ENCODE results near the gene PLPP4. TPM values are rescaled to one million over a fixed set of nuclear protein-coding genes. Genes with fewer than 3 reads are reported as not detected.
A peak's percentile ranks its signal among the peaks of the same experiment; 100 is the strongest.

PLPP4 gene
- total and polyA plus RNA-seq, 5 donors from 2014 or later, result not detected

- H3K4me1 Mint-ChIP-seq, result peaks cover 2 to 17% (median 15%) of the 10 kb centered on the region in 4 donors
- H3K4me3 ChIP-seq (ENCODE audit: low read depth, low read length), result no peak overlapping the region
- peak overlapping the region in 1 of 3 donors; percentile 39 for H3K27ac Mint-ChIP-seq
- no peaks in the 10 kb centered on the region for H3K4me1 ChIP-seq (ENCODE audit: control insufficient read depth, insufficient read depth, low read length, poor library complexity, severe bottlenecking)
- peaks cover 11% of the 10 kb centered on the region for H3K27me3 Mint-ChIP-seq
- peak overlapping the region in 1 of 4 donors; percentile 8 for H3K4me3 Mint-ChIP-seq
- H3K9me3 Mint-ChIP-seq, result peaks cover 0 to 7% (median 2%) of the 10 kb centered on the region in 7 donors
- no peak for ATAC-seq (ENCODE audit: low read depth in 2 of 2)
- H3K27me3 ChIP-seq (ENCODE audit: control insufficient read depth, insufficient read depth, low read length), result no peaks in the 10 kb centered on the region
- peak in 1 of 3 donors; percentile 15 for DNase-seq
- no peaks in the 10 kb centered on the region for H3K36me3 ChIP-seq (ENCODE audit: control insufficient read depth, insufficient read depth, low read length)
- H3K9me3 ChIP-seq (ENCODE audit: control insufficient read depth in 2 of 2, low read length in 2 of 2), result no peaks in the 10 kb centered on the region
- H3K36me3 Mint-ChIP-seq, result no peaks in the 10 kb centered on the region
- no peak overlapping the region for H3K27ac ChIP-seq (ENCODE audit: insufficient read depth, low read length, poor library complexity, severe bottlenecking)
These were observed 151.0 kb downstream of the PLPP4 start for GRCh38 chr10:120607710-120608703.

GRCh38 chr10:120609006-120609405 is 152.0 kb downstream of the PLPP4 start:
- no peak overlapping the region for H3K4me3 ChIP-seq (ENCODE audit: low read depth, low read length)
- no peak for DNase-seq
- H3K4me1 ChIP-seq (ENCODE audit: control insufficient read depth, insufficient read depth, low read length, poor library complexity, severe bottlenecking), result no peaks in the 10 kb centered on the region
- peak overlapping the region in 1 of 4 donors; percentile 22 for H3K4me3 Mint-ChIP-seq
- peaks cover 0 to 7% (median 2%) of the 10 kb centered on the region in 7 donors for H3K9me3 Mint-ChIP-seq
- no peak overlapping the region for H3K27ac ChIP-seq (ENCODE audit: insufficient read depth, low read length, poor library complexity, severe bottlenecking)
- H3K9me3 ChIP-seq (ENCODE audit: control insufficient read depth in 2 of 2, low read length in 2 of 2), result no peaks in the 10 kb centered on the region
- peaks cover 2 to 17% (median 15%) of the 10 kb centered on the region in 4 donors for H3K4me1 Mint-ChIP-seq
- no peaks in the 10 kb centered on the region for H3K36me3 Mint-ChIP-seq
- ATAC-seq (ENCODE audit: low read depth in 2 of 2), result no peak
- no peaks in the 10 kb centered on the region for H3K36me3 ChIP-seq (ENCODE audit: control insufficient read depth, insufficient read depth, low read length)
- no peak overlapping the region for H3K27ac Mint-ChIP-seq
- peaks cover 7% of the 10 kb centered on the region for H3K27me3 Mint-ChIP-seq
- H3K27me3 ChIP-seq (ENCODE audit: control insufficient read depth, insufficient read depth, low read length), result no peaks in the 10 kb centered on the region

- H3K9me3 Mint-ChIP-seq, result peaks cover 4 to 10% (median 5%) of the 10 kb centered on the region in 7 donors
- ATAC-seq (ENCODE audit: low read depth in 2 of 2) (no peak), DNase-seq (no peak)
- H3K9me3 ChIP-seq (ENCODE audit: control insufficient read depth in 2 of 2, low read length in 2 of 2), result peaks cover 0 to 3% of the 10 kb centered on the region in 2 experiments
- peaks cover 2 to 17% (median 15%) of the 10 kb centered on the region in 4 donors for H3K4me1 Mint-ChIP-seq
- no peaks in the 10 kb centered on the region for H3K36me3 Mint-ChIP-seq
- no peaks in the 10 kb centered on the region for H3K36me3 ChIP-seq (ENCODE audit: control insufficient read depth, insufficient read depth, low read length)
- H3K27ac ChIP-seq (ENCODE audit: insufficient read depth, low read length, poor library complexity, severe bottlenecking), result no peak overlapping the region
- H3K27ac Mint-ChIP-seq, result no peak overlapping the region
- no peak overlapping the region for H3K4me3 ChIP-seq (ENCODE audit: low read depth, low read length)
- peaks cover 3% of the 10 kb centered on the region for H3K27me3 ChIP-seq (ENCODE audit: control insufficient read depth, insufficient read depth, low read length)
- H3K4me1 ChIP-seq (ENCODE audit: control insufficient read depth, insufficient read depth, low read length, poor library complexity, severe bottlenecking), result no peaks in the 10 kb centered on the region
- H3K4me3 Mint-ChIP-seq, result no peak overlapping the region
- peaks cover 7% of the 10 kb centered on the region for H3K27me3 Mint-ChIP-seq
These were observed 153.8 kb downstream of the PLPP4 start for GRCh38 chr10:120610791-120611190.

- Histone ChIP-seq H3K36me3 (ENCODE audit: control insufficient read depth, insufficient read depth, low read length) (no peaks in the 10 kb centered on the region), H3K4me1 (ENCODE audit: control insufficient read depth, insufficient read depth, low read length, poor library complexity, severe bottlenecking) (no peaks in the 10 kb centered on the region), H3K9me3 (ENCODE audit: control insufficient read depth in 2 of 2, low read length in 2 of 2) (peaks cover 3 to 9% of the 10 kb centered on the region in 2 experiments), H3K27ac (ENCODE audit: insufficient read depth, low read length, poor library complexity, severe bottlenecking) (no peak overlapping the region), H3K27me3 (ENCODE audit: control insufficient read depth, insufficient read depth, low read length) (peaks cover 3% of the 10 kb centered on the region), H3K4me3 (ENCODE audit: low read depth, low read length) (no peak overlapping the region)
- peaks cover 7% of the 10 kb centered on the region for H3K27me3 Mint-ChIP-seq
- DNase-seq (no peak), ATAC-seq (ENCODE audit: low read depth in 2 of 2) (no peak)
- peaks cover 2 to 7% (median 4%) of the 10 kb centered on the region in 4 donors for H3K4me1 Mint-ChIP-seq
- no peak overlapping the region for H3K4me3 Mint-ChIP-seq
- H3K36me3 Mint-ChIP-seq, result no peaks in the 10 kb centered on the region
- H3K27ac Mint-ChIP-seq, result no peak overlapping the region
- peaks cover 0 to 15% (median 9%) of the 10 kb centered on the region in 7 donors for H3K9me3 Mint-ChIP-seq
These were observed 155.7 kb downstream of the PLPP4 start for GRCh38 chr10:120612756-120613155.

GRCh38 chr10:120613180-120613579 is 156.2 kb downstream of the PLPP4 start:
- Histone ChIP-seq H3K4me3 (ENCODE audit: low read depth, low read length) (no peak overlapping the region), H3K36me3 (ENCODE audit: control insufficient read depth, insufficient read depth, low read length) (no peaks in the 10 kb centered on the region), H3K4me1 (ENCODE audit: control insufficient read depth, insufficient read depth, low read length, poor library complexity, severe bottlenecking) (no peaks in the 10 kb centered on the region), H3K9me3 (ENCODE audit: control insufficient read depth in 2 of 2, low read length in 2 of 2) (peaks cover 3 to 9% of the 10 kb centered on the region in 2 experiments), H3K27ac (ENCODE audit: insufficient read depth, low read length, poor library complexity, severe bottlenecking) (no peak overlapping the region), H3K27me3 (ENCODE audit: control insufficient read depth, insufficient read depth, low read length) (peaks cover 3% of the 10 kb centered on the region)
- Mint-ChIP-seq H3K4me1 (peaks cover under 1 to 3% (median 2%) of the 10 kb centered on the region in 4 donors), H3K9me3 (peaks cover 0 to 15% (median 9%) of the 10 kb centered on the region in 7 donors), H3K27ac (no peak overlapping the region), H3K36me3 (no peaks in the 10 kb centered on the region), H3K27me3 (peaks cover 7% of the 10 kb centered on the region), H3K4me3 (no peak overlapping the region)
- DNase-seq (no peak), ATAC-seq (ENCODE audit: low read depth in 2 of 2) (no peak)

GRCh38 chr10:120614680-120615079 is 157.7 kb downstream of the PLPP4 start:
- ATAC-seq (ENCODE audit: low read depth in 2 of 2), result no peak

GRCh38 chr10:120616311-120616911 is 159.4 kb downstream of the PLPP4 start:
- Histone ChIP-seq H3K4me3 (ENCODE audit: low read depth, low read length) (no peak overlapping the region), H3K27ac (ENCODE audit: insufficient read depth, low read length, poor library complexity, severe bottlenecking) (no peak overlapping the region), H3K9me3 (ENCODE audit: control insufficient read depth in 2 of 2, low read length in 2 of 2) (peaks cover 3 to 9% of the 10 kb centered on the region in 2 experiments), H3K36me3 (ENCODE audit: control insufficient read depth, insufficient read depth, low read length) (no peaks in the 10 kb centered on the region), H3K4me1 (ENCODE audit: control insufficient read depth, insufficient read depth, low read length, poor library complexity, severe bottlenecking) (no peaks in the 10 kb centered on the region), H3K27me3 (ENCODE audit: control insufficient read depth, insufficient read depth, low read length) (peaks cover 3% of the 10 kb centered on the region)
- Mint-ChIP-seq H3K27ac (no peak overlapping the region), H3K4me3 (no peak overlapping the region), H3K36me3 (no peaks in the 10 kb centered on the region), H3K4me1 (no peaks in the 10 kb centered on the region), H3K27me3 (no peaks in the 10 kb centered on the region), H3K9me3 (peaks cover 0 to 14% (median 9%) of the 10 kb centered on the region in 7 donors)
- ATAC-seq (ENCODE audit: low read depth in 2 of 2), result no peak
- no peak for DNase-seq

More at GRCh38 chr10:120614680-120615079, 157.7 kb downstream of the PLPP4 start:
- no peaks in the 10 kb centered on the region for H3K36me3 Mint-ChIP-seq
- no peaks in the 10 kb centered on the region for H3K4me1 ChIP-seq (ENCODE audit: control insufficient read depth, insufficient read depth, low read length, poor library complexity, severe bottlenecking)
- H3K27ac Mint-ChIP-seq, result no peak overlapping the region
- H3K9me3 Mint-ChIP-seq, result peaks cover 0 to 15% (median 7%) of the 10 kb centered on the region in 7 donors
- peaks cover 3 to 9% of the 10 kb centered on the region in 2 experiments for H3K9me3 ChIP-seq (ENCODE audit: control insufficient read depth in 2 of 2, low read length in 2 of 2)
- H3K36me3 ChIP-seq (ENCODE audit: control insufficient read depth, insufficient read depth, low read length), result no peaks in the 10 kb centered on the region
- no peak for DNase-seq
- H3K4me3 ChIP-seq (ENCODE audit: low read depth, low read length), result no peak overlapping the region
- no peaks in the 10 kb centered on the region for H3K4me1 Mint-ChIP-seq
- H3K27me3 Mint-ChIP-seq, result peaks cover 7% of the 10 kb centered on the region
- no peak overlapping the region for H3K4me3 Mint-ChIP-seq
- H3K27me3 ChIP-seq (ENCODE audit: control insufficient read depth, insufficient read depth, low read length), result peaks cover 3% of the 10 kb centered on the region
- no peak overlapping the region for H3K27ac ChIP-seq (ENCODE audit: insufficient read depth, low read length, poor library complexity, severe bottlenecking)

Measured in CD4-positive, CD25-positive, alpha-beta regulatory T cell (primary cell).